GM12872 (cell line): ENCODE results near the gene CD58.

Experiments used
- TF ChIP-seq, protein P1 (sequence below): IDR thresholded peaks from 3 replicates; pipeline ENCODE4 v1.5.1; 2011; ENCODE audit warnings: low read depth, mild to moderate bottlenecking, low read length, moderate library complexity; ENCODE audit not compliant: insufficient read depth

The CD58 gene

GRCh38 chr1:116585886-116586285 is 15.1 kb upstream of the CD58 start:
- TF ChIP-seq, protein P1, sequence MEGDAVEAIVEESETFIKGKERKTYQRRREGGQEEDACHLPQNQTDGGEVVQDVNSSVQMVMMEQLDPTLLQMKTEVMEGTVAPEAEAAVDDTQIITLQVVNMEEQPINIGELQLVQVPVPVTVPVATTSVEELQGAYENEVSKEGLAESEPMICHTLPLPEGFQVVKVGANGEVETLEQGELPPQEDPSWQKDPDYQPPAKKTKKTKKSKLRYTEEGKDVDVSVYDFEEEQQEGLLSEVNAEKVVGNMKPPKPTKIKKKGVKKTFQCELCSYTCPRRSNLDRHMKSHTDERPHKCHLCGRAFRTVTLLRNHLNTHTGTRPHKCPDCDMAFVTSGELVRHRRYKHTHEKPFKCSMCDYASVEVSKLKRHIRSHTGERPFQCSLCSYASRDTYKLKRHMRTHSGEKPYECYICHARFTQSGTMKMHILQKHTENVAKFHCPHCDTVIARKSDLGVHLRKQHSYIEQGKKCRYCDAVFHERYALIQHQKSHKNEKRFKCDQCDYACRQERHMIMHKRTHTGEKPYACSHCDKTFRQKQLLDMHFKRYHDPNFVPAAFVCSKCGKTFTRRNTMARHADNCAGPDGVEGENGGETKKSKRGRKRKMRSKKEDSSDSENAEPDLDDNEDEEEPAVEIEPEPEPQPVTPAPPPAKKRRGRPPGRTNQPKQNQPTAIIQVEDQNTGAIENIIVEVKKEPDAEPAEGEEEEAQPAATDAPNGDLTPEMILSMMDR, result no peak

- TF ChIP-seq, protein P1, result no peak
Observed at GRCh38 chr1:116581323-116581885, 10.6 kb upstream of the CD58 start.

DNA sequence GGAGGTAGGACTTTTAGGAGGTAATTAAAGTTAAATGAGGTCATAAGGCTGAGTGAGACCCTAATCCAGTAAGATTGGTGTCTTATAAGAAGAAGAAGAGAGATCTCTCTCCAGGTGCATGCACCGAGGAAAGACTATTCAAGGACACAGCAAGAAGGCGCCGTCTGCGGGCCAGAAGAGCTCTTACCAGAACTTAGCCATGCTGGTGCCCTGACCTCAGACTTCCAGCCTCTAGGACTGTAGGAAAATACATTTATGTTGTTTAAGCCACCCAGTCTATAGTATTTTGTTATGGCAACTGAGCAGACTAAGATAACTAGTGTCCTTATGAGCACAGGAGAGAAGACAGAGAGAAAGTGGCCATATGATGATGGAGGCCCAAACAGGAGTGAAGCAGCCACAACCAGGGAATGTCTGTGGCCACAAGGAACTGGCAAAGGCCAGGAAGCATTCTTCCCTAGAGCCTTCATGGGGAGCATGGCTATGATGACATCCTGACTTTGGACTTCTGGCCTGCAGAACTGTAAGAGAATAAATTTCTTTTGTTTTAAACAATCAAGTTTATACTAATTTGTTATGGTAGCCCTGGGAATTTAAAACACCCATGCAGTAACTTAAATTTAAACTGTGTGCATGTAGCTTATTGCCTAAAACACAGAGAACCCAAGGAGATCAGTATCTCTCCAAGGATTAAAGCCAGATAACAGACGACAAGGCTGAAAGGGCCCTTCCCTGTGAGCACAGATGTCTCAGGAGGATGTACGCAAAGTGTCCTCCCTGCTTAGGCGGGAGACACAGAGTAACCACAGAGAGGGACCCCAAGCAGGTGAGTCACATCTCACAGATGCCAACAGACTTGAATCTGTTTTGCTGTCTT is 9.9 kb upstream of the CD58 start:
- TF ChIP-seq, protein P1, result no peak

GRCh38 chr1:116579259-116579875 is 8.5 kb upstream of the CD58 start:
- TF ChIP-seq, protein P1, result no peak

- TF ChIP-seq, protein P1, result no peak
Observed at GRCh38 chr1:116578581-116578980, 7.8 kb upstream of the CD58 start.

DNA sequence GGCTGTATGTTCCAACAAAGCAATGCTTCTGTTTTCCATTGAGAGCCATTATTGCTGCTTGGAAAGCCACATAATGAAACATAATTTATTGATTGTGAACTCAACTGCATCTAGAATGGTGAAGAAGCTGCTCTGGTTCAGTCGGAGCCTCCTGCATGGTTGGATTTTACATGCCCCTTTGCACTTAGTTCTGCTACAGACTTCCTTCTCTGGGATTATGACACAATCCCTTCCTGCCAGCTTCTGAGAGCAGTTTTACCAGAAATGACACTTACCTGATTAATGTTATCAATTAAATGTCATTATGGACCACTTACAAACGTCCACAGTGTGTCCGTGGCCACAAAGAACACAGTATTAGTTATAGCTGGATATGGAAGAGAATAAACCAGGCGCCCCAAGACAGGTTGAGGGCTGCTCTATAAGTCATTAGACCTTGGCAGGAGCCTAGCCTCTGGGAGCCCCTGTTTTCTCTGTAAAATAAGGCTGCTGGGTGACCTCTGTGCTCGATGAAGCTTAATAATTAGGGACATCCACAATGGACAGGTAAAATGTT is 7.0 kb upstream of the CD58 start:
- TF ChIP-seq, protein P1, result no peak
